Mesenchymal stem cell (in vitro differentiated cells and primary cell): Measurements from ENCODE around the gene TTC8. TPM values are rescaled to one million over a fixed set of nuclear protein-coding genes. Genes with fewer than 3 reads are reported as not detected.

ENCODE experiments used
- small RNA-seq: library from polyadenylated mRNA; stranded (forward); fragments of <200 nt; extraction: miRNeasy Mini kit (QIAGEN cat#:217004); gene quantifications from one replicate; pipeline ENCODE3, GENCODE V24; 2013; ENCODE audit warnings: low read depth

The TTC8 gene

Small RNAs within 50 kb of the gene (small RNA-seq; reads per million reads assigned to genes)
- gene RF00019 (not detected), gene RNU4-92P (not detected)
